Measurements from ENCODE around the gene CIDEB. TPM values are rescaled to one million over a fixed set of nuclear protein-coding genes. Genes with fewer than 3 reads are reported as not detected.

Gene CIDEB
- total and polyA plus RNA-seq, 2 of the 13 experiments (the other 11 are each of a cell fraction or from before 2014, with no cell fraction given) = 35.8 to 110 TPM

GRCh38 chr14:24297190-24297964, 10.4 kb downstream of the CIDEB start (continued):
- TF ChIP-seq ZBTB43 (CRISPR knock-in tag; conservative IDR thresholded peaks at IDR 0.05) = 0 out of 2 replicates have a peak, but pooled peaks have one; percentile 10
- TF ChIP-seq HNF4G (IDR thresholded peaks at IDR 0.05; ENCODE audit: borderline replicate concordance, low read depth, low read length) = no peak
- peak; percentile 76; the same call in 1 of the 2 replicates for TF ChIP-seq HNF4G (CRISPR knock-in tag; IDR thresholded peaks at IDR 0.05; ENCODE audit: borderline replicate concordance, low read depth)
- TF ChIP-seq, protein P1, sequence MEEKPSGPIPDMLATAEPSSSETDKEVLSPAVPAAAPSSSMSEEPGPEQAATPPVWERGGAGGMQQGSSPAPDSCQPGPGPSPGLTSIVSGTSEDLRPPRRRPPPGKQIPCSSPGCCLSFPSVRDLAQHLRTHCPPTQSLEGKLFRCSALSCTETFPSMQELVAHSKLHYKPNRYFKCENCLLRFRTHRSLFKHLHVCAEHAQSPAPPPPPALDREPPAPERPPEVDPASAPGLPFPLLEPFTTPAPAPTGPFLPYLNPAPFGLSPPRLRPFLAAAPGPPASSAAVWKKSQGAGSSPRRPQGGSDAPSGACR (CRISPR knock-in tag; IDR thresholded peaks at IDR 0.05) = no peak
- peak; percentile 53; the same call in 1 of the 2 replicates for TF ChIP-seq ZBTB7B (CRISPR knock-in tag; IDR thresholded peaks at IDR 0.05)
- TF ChIP-seq HHEX (CRISPR knock-in tag; IDR thresholded peaks at IDR 0.05) = no peak
- no peak for TF ChIP-seq ZNF460 (CRISPR knock-in tag; IDR thresholded peaks at IDR 0.05; ENCODE audit: borderline replicate concordance)
- TF ChIP-seq YEATS2 (CRISPR knock-in tag; IDR thresholded peaks at IDR 0.05; ENCODE audit: borderline replicate concordance) = peak; percentile 72; the same call in 1 of the 2 replicates
- TF ChIP-seq, protein P2, sequence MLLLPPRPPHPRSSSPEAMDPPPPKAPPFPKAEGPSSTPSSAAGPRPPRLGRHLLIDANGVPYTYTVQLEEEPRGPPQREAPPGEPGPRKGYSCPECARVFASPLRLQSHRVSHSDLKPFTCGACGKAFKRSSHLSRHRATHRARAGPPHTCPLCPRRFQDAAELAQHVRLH (CRISPR knock-in tag; IDR thresholded peaks at IDR 0.05; ENCODE audit: borderline replicate concordance, low read depth) = no peak
- no peak for TF ChIP-seq THAP9 (CRISPR knock-in tag; IDR thresholded peaks at IDR 0.05; ENCODE audit: borderline replicate concordance)
- 0 out of 2 replicates have a peak, but pooled peaks have one; percentile 77 for TF ChIP-seq HOXA5 (CRISPR knock-in tag; IDR thresholded peaks at IDR 0.05)
- TF ChIP-seq TOPORS (CRISPR knock-in tag; IDR thresholded peaks at IDR 0.05) = no peak; the same call in 1 of the 2 replicates
- TF ChIP-seq HNRNPK (IDR thresholded peaks at IDR 0.05; ENCODE audit: low read depth, low read length, poor library complexity, severe bottlenecking) = peak; percentile 3
- no peak for TF ChIP-seq ESRRA (CRISPR knock-in tag; IDR thresholded peaks at IDR 0.05; ENCODE audit: low read depth)
- TF ChIP-seq PRMT3 (CRISPR knock-in tag; IDR thresholded peaks at IDR 0.05; ENCODE audit: borderline replicate concordance, low read depth) = no peak
- no peak for TF ChIP-seq ZNF260 (CRISPR knock-in tag; IDR thresholded peaks at IDR 0.05; ENCODE audit: borderline replicate concordance, low read depth)
- no peak for TF ChIP-seq SNRNP70 (IDR thresholded peaks at IDR 0.05; ENCODE audit: low read depth, low read length)
- no peak for TF ChIP-seq YEATS4 (CRISPR knock-in tag; IDR thresholded peaks at IDR 0.05; ENCODE audit: borderline replicate concordance)
- TF ChIP-seq KDM5A (IDR thresholded peaks at IDR 0.05; ENCODE audit: borderline replicate concordance, low read length) = no peak
- no peak for TF ChIP-seq FOXM1 (CRISPR knock-in tag; IDR thresholded peaks at IDR 0.05)
- TF ChIP-seq KDM6A (CRISPR knock-in tag; IDR thresholded peaks at IDR 0.05; ENCODE audit: low read depth) = no peak
- peak; percentile 86 for TF ChIP-seq ZKSCAN5 (CRISPR knock-in tag; IDR thresholded peaks at IDR 0.05)

Measured in HepG2 (cell line).